Measurements from ENCODE around the gene MED10.

DNA sequence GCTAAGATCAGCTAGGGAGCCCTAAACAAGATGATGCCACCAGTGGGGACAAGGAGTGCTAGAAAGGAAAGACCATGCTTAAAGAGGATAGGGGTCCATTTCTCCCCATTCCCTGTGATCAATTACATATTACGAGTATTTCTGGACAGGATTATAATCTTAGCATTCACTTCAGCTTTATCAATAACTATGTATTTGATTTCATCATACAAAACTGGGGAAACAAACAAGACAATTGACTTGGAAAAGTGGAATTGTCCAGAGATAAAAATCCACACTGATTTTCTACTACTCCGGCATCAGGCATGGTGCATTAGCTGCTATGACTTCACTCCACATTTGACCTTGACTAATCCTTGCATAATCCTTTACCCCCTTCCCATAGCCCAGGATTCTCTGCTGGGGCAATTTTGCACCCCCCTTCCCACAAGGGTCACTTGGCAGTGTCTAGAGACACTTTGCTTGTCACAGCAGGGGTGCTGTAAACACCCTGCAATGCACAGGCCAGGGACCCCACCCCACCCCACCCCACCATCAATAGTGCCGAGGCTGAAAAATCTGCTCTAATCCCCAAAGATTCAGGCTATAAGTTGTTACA, 40.4 kb upstream of the MED10 start:
- TF ChIP-seq, protein P1, sequence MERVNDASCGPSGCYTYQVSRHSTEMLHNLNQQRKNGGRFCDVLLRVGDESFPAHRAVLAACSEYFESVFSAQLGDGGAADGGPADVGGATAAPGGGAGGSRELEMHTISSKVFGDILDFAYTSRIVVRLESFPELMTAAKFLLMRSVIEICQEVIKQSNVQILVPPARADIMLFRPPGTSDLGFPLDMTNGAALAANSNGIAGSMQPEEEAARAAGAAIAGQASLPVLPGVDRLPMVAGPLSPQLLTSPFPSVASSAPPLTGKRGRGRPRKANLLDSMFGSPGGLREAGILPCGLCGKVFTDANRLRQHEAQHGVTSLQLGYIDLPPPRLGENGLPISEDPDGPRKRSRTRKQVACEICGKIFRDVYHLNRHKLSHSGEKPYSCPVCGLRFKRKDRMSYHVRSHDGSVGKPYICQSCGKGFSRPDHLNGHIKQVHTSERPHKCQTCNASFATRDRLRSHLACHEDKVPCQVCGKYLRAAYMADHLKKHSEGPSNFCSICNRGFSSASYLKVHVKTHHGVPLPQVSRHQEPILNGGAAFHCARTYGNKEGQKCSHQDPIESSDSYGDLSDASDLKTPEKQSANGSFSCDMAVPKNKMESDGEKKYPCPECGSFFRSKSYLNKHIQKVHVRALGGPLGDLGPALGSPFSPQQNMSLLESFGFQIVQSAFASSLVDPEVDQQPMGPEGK (CRISPR knock-in tag; IDR thresholded peaks at IDR 0.05; ENCODE audit: borderline replicate concordance) = no peak
- TF ChIP-seq GLIS3 (CRISPR knock-in tag; IDR thresholded peaks at IDR 0.05) (no peak), PPARA (CRISPR knock-in tag; IDR thresholded peaks at IDR 0.05; ENCODE audit: borderline replicate concordance) (no peak), TSHZ2 (CRISPR knock-in tag; IDR thresholded peaks at IDR 0.05) (no peak)
